ENCODE measurements around the gene SPRR5.

- TF ChIP-seq EZH2 (optimal IDR thresholded peaks at IDR 0.05; ENCODE audit: low read depth, low read length) (no peak), CTCF (IDR thresholded peaks at IDR 0.05; ENCODE audit: low read length) (no peak)
These were observed 48.8 kb downstream of the SPRR5 start for GRCh38 chr1:152995842-152996241.
